ENCODE data around the gene XKRX. TPM values are rescaled to one million over a fixed set of nuclear protein-coding genes. Genes with fewer than 3 reads are reported as not detected.
A peak's percentile ranks its signal among the peaks of the same experiment; 100 is the strongest.

Gene XKRX
- total RNA-seq (under 1 TPM; 0.27 to 0.32 TPM), polyA plus RNA-seq (under 1 TPM in 1 of 2 donors, not detected in 1; 0.26 TPM)
- long read RNA-seq, donor 1, result 0 reads
- long read RNA-seq, donor 2, result 0 reads

GRCh38 chrX:100928660-100929613 is at the start of gene XKRX:
Gene XKRX (minus strand): TSS chrX:100928917. CDS start chrX:100928304, 613 bp downstream.
- intact Hi-C loops (cut with DNase I), result no loop called here
- H3K27me3 ChIP-seq (ENCODE audit: control insufficient read depth in 1 of 2, insufficient read depth in 2 of 2, low read length in 1 of 2), result no peaks in the 10 kb centered on the region
- H3K36me3 ChIP-seq (ENCODE audit: control insufficient read depth in 1 of 2, insufficient read depth in 2 of 2, low read length in 1 of 2), result no peaks in the 10 kb centered on the region
- 1 to 26% methylated on average over 47 to 51 of the region's 51 CpGs for WGBS, 2 donors
- peak; percentile 62 for ATAC-seq (ENCODE audit: low FRiP score)
- peak; percentile 52 to 77 for DNase-seq
- no peaks in the 10 kb centered on the region for H3K4me1 ChIP-seq (ENCODE audit: control insufficient read depth in 1 of 2, insufficient read depth in 2 of 2, low read length in 2 of 2)
- no peak within 1 kb of the TSS for H3K4me3 ChIP-seq (ENCODE audit: low read length in 2 of 2)
- no peak within 1 kb of the TSS for H3K27ac ChIP-seq (ENCODE audit: low read depth in 1 of 2, low read length in 2 of 2)
- H3K9me3 ChIP-seq (ENCODE audit: control insufficient read depth, low read length), result no peaks in the 10 kb centered on the region

DNA sequence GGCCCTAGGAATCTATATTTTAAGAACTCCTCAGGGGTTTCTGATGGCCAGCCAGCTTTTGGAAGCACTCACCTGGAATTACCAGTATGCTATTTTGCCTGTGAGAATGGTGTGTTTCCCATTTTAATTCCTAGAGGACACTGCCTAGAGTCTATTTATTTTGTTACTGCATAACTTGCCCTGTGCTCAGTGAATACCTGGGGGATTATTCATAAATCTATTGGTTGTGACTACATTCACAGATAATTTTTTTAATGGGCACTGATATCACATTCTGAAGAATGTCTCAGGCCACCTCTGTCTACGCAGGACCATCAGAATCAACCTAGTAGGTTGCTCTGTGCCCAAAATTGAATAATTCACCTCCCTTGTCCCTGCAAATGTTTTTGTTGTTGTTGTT is 47.5 kb upstream of the XKRX start:
- WGBS, 2 donors, result 91 to 100% methylated on average over 1 of the region's 1 CpG
- H3K36me3 ChIP-seq (ENCODE audit: control insufficient read depth in 1 of 2, insufficient read depth in 2 of 2, low read length in 1 of 2), result no peaks in the 10 kb centered on the region
- H3K27me3 ChIP-seq (ENCODE audit: control insufficient read depth in 1 of 2, insufficient read depth in 2 of 2, low read length in 1 of 2), result no peaks in the 10 kb centered on the region
- no peaks in the 10 kb centered on the region for H3K9me3 ChIP-seq (ENCODE audit: control insufficient read depth, low read length)
- intact Hi-C loops (cut with DNase I), result no loop called here
- no peaks in the 10 kb centered on the region for H3K4me1 ChIP-seq (ENCODE audit: control insufficient read depth in 1 of 2, insufficient read depth in 2 of 2, low read length in 2 of 2)
- no peak for ATAC-seq (ENCODE audit: low FRiP score)
- no peak overlapping the region for H3K27ac ChIP-seq (ENCODE audit: low read depth in 1 of 2, low read length in 2 of 2)
- DNase-seq, result no peak
- H3K4me3 ChIP-seq (ENCODE audit: low read length in 2 of 2), result no peak overlapping the region

DNA sequence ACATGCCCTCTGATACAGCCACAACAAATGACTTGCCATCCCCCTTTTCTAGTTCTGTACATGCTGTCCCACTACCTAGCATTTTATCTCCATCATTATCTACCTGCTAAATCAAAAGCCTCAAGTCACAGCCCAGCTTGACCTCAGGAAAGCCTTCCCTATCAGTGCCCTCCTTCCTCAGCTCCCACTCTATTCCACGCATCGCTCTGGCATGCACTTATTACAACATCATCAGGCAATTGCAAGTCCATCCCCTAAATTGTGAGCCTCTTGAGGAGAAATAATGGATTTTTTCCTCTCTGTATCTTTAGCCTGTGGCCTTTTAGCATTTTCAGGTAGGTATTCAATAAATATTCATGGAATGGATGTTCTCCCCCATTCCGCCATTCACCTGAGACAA is 46.5 kb upstream of the XKRX start:
- Histone ChIP-seq H3K27me3 (ENCODE audit: control insufficient read depth in 1 of 2, insufficient read depth in 2 of 2, low read length in 1 of 2) (no peaks in the 10 kb centered on the region), H3K27ac (ENCODE audit: low read depth in 1 of 2, low read length in 2 of 2) (no peak overlapping the region), H3K9me3 (ENCODE audit: control insufficient read depth, low read length) (no peaks in the 10 kb centered on the region), H3K36me3 (ENCODE audit: control insufficient read depth in 1 of 2, insufficient read depth in 2 of 2, low read length in 1 of 2) (no peaks in the 10 kb centered on the region), H3K4me3 (ENCODE audit: low read length in 2 of 2) (no peak overlapping the region), H3K4me1 (ENCODE audit: control insufficient read depth in 1 of 2, insufficient read depth in 2 of 2, low read length in 2 of 2) (no peaks in the 10 kb centered on the region)
- ATAC-seq (ENCODE audit: low FRiP score) (no peak), DNase-seq (no peak)
- intact Hi-C loops (cut with DNase I), result no loop called here
- 90 to 95% methylated on average over 3 of the region's 3 CpGs for WGBS, 2 donors

DNA sequence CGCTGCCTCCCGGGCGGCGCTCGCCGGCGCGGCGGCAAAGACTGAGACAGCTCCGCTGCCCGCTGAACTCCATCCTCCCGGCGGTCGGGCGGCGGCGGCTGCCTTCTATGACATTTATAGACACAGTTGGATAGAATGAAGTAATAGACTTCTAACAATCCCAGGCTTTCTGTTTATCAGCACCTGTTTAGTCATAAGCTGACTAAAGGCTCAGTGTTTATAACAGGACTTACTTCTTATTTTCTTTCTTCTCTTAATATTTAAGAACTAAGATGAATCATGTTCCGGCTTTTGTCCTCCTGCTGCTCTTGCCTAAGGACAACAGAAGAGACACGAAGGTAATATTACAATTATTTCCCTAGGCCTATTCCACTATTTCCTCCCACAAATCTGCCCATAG is 44.7 kb upstream of the XKRX start:
- no peaks in the 10 kb centered on the region for H3K9me3 ChIP-seq (ENCODE audit: control insufficient read depth, low read length)
- no peak overlapping the region for H3K27ac ChIP-seq (ENCODE audit: low read depth in 1 of 2, low read length in 2 of 2)
- DNase-seq (no peak), ATAC-seq (ENCODE audit: low FRiP score) (no peak)
- 95 to 96% methylated on average over 10 to 12 of the region's 19 CpGs for WGBS, 2 donors
- H3K4me3 ChIP-seq (ENCODE audit: low read length in 2 of 2), result no peak overlapping the region
- intact Hi-C loops (cut with DNase I), result no loop called here
- H3K27me3 ChIP-seq (ENCODE audit: control insufficient read depth in 1 of 2, insufficient read depth in 2 of 2, low read length in 1 of 2), result no peaks in the 10 kb centered on the region
- H3K36me3 ChIP-seq (ENCODE audit: control insufficient read depth in 1 of 2, insufficient read depth in 2 of 2, low read length in 1 of 2), result no peaks in the 10 kb centered on the region
- no peaks in the 10 kb centered on the region for H3K4me1 ChIP-seq (ENCODE audit: control insufficient read depth in 1 of 2, insufficient read depth in 2 of 2, low read length in 2 of 2)

DNA sequence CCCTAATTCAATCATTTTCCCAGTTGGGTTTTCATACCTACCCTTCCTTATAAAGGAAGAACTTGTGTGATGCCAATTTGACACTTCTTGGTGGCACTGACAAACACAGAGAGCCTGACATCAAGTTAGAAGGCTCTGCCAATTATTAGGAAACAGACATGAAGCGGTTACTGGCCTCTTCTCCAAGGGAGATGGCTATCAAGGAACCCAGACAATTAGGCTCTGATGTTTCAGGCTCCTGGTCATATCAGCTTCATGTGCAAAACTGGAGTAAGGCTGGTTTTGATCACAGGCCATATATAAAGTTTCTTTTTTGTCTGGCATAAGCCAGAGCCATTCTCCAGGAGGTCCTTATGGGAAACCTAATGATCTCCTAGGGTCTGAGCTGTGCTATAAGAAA is 41.2 kb upstream of the XKRX start:
- Histone ChIP-seq H3K4me3 (ENCODE audit: low read length in 2 of 2) (no peak overlapping the region), H3K36me3 (ENCODE audit: control insufficient read depth in 1 of 2, insufficient read depth in 2 of 2, low read length in 1 of 2) (no peaks in the 10 kb centered on the region), H3K9me3 (ENCODE audit: control insufficient read depth, low read length) (no peaks in the 10 kb centered on the region), H3K27me3 (ENCODE audit: control insufficient read depth in 1 of 2, insufficient read depth in 2 of 2, low read length in 1 of 2) (no peaks in the 10 kb centered on the region), H3K4me1 (ENCODE audit: control insufficient read depth in 1 of 2, insufficient read depth in 2 of 2, low read length in 2 of 2) (no peaks in the 10 kb centered on the region), H3K27ac (ENCODE audit: low read depth in 1 of 2, low read length in 2 of 2) (no peak overlapping the region)
- intact Hi-C loops (cut with DNase I), result no loop called here
- ATAC-seq (ENCODE audit: low FRiP score), result no peak
- 67 to 88% methylated on average over 1 of the region's 1 CpG for WGBS, 2 donors
- no peak for DNase-seq

- no peak within 1 kb of the TSS for H3K27ac ChIP-seq (ENCODE audit: low read depth in 1 of 2, low read length in 2 of 2)
- no peaks in the 10 kb centered on the region for H3K36me3 ChIP-seq (ENCODE audit: control insufficient read depth in 1 of 2, insufficient read depth in 2 of 2, low read length in 1 of 2)
- no peaks in the 10 kb centered on the region for H3K9me3 ChIP-seq (ENCODE audit: control insufficient read depth, low read length)
- no peak within 1 kb of the TSS for H3K4me3 ChIP-seq (ENCODE audit: low read length in 2 of 2)
- DNase-seq (no peak), ATAC-seq (ENCODE audit: low FRiP score) (no peak)
- intact Hi-C loops (cut with DNase I), result no loop called here
- H3K27me3 ChIP-seq (ENCODE audit: control insufficient read depth in 1 of 2, insufficient read depth in 2 of 2, low read length in 1 of 2), result no peaks in the 10 kb centered on the region
- 62 to 96% methylated on average over 2 of the region's 2 CpGs for WGBS, 2 donors
- no peaks in the 10 kb centered on the region for H3K4me1 ChIP-seq (ENCODE audit: control insufficient read depth in 1 of 2, insufficient read depth in 2 of 2, low read length in 2 of 2)
Observed at GRCh38 chrX:100969408-100969807, 40.7 kb upstream of the XKRX start, which contains the start of gene ARL13A. Gene ARL13A (plus strand): TSS chrX:100969708. CDS start chrX:100973690, 3,982 bp downstream.

DNA sequence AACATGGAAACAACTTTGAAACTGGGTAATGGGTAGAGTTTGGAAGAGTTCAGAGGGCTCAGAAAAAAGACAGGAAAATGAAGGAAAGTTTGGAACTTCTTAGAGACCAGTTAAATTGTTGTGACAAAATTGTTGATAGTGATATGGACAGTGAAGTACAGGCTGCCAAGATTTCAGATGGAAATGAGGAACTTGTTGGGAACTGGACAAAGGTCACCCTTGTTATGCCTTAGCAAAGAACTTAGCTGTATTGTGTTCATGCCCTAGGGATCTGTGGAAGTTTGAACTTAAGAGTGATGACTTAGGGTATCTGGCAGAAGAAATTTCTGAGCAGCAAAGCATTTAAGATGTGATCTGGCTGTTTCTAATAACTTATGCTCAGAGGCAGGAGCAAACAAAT is 35.6 kb upstream of the XKRX start:
- Histone ChIP-seq H3K36me3 (ENCODE audit: control insufficient read depth in 1 of 2, insufficient read depth in 2 of 2, low read length in 1 of 2) (no peaks in the 10 kb centered on the region), H3K9me3 (ENCODE audit: control insufficient read depth, low read length) (no peaks in the 10 kb centered on the region), H3K27ac (ENCODE audit: low read depth in 1 of 2, low read length in 2 of 2) (no peak overlapping the region), H3K27me3 (ENCODE audit: control insufficient read depth in 1 of 2, insufficient read depth in 2 of 2, low read length in 1 of 2) (no peaks in the 10 kb centered on the region), H3K4me1 (ENCODE audit: control insufficient read depth in 1 of 2, insufficient read depth in 2 of 2, low read length in 2 of 2) (no peaks in the 10 kb centered on the region), H3K4me3 (ENCODE audit: low read length in 2 of 2) (no peak overlapping the region)
- intact Hi-C loops (cut with DNase I), result no loop called here
- DNase-seq (no peak), ATAC-seq (ENCODE audit: low FRiP score) (no peak)

DNA sequence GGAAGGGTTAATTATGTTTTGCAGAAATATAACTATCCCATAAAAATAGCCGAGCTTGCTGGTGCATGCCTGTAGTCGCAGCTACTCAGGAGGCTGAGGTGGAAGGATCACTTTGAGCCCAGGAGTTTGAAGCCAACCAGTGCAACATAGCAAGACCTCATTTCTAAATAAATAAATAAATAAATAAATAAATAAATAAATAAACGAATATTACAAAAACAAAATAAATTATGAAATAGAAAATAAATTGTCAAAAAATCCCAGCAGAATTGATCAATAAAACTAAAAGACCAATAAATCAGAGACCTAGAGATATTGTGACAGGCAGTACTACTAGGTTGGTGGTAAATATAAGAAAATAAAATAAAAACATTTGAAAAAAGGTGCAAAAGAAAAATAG is 34.1 kb upstream of the XKRX start:
- 70 to 77% methylated on average over 3 of the region's 3 CpGs for WGBS, 2 donors
- no peak for DNase-seq
- intact Hi-C loops (cut with DNase I), result no loop called here

GRCh38 chrX:100948557-100948956 is 19.8 kb upstream of the XKRX start:
- no peak for DNase-seq
- H3K36me3 ChIP-seq (ENCODE audit: control insufficient read depth in 1 of 2, insufficient read depth in 2 of 2, low read length in 1 of 2), result no peaks in the 10 kb centered on the region
- no peak for ATAC-seq (ENCODE audit: low FRiP score)
- no peaks in the 10 kb centered on the region for H3K9me3 ChIP-seq (ENCODE audit: control insufficient read depth, low read length)
- intact Hi-C loops (cut with DNase I), result no loop called here
- no peak overlapping the region for H3K4me3 ChIP-seq (ENCODE audit: low read length in 2 of 2)
- H3K27ac ChIP-seq (ENCODE audit: low read depth in 1 of 2, low read length in 2 of 2), result no peak overlapping the region
- WGBS, 2 donors, result 91 to 100% methylated on average over 1 of the region's 1 CpG
- no peaks in the 10 kb centered on the region for H3K4me1 ChIP-seq (ENCODE audit: control insufficient read depth in 1 of 2, insufficient read depth in 2 of 2, low read length in 2 of 2)
- no peaks in the 10 kb centered on the region for H3K27me3 ChIP-seq (ENCODE audit: control insufficient read depth in 1 of 2, insufficient read depth in 2 of 2, low read length in 1 of 2)

More for the DNA sequence above, 34.1 kb upstream of the XKRX start:
- Histone ChIP-seq H3K4me1 (ENCODE audit: control insufficient read depth in 1 of 2, insufficient read depth in 2 of 2, low read length in 2 of 2) (no peaks in the 10 kb centered on the region), H3K27me3 (ENCODE audit: control insufficient read depth in 1 of 2, insufficient read depth in 2 of 2, low read length in 1 of 2) (no peaks in the 10 kb centered on the region), H3K4me3 (ENCODE audit: low read length in 2 of 2) (no peak overlapping the region), H3K36me3 (ENCODE audit: control insufficient read depth in 1 of 2, insufficient read depth in 2 of 2, low read length in 1 of 2) (no peaks in the 10 kb centered on the region), H3K27ac (ENCODE audit: low read depth in 1 of 2, low read length in 2 of 2) (no peak overlapping the region), H3K9me3 (ENCODE audit: control insufficient read depth, low read length) (no peaks in the 10 kb centered on the region)
- no peak for ATAC-seq (ENCODE audit: low FRiP score)
